ENCODE measurements around the gene TXLNA.

DNA sequence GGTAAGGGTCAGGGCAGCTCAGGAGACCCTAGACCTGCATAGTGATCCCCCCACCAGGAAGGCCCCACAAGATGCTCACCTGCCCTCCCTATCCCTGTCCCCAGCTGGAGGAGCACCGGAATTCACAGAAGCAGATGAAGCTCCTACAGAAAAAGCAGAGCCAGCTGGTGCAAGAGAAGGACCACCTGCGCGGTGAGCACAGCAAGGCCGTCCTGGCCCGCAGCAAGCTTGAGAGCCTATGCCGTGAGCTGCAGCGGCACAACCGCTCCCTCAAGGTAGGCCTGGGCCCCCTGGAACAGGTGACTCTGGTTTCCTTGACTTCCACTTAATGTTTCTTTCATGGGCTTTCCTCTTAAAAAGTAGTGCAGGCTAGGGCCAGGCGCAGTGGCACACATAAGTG lies 8.4 kb downstream of the TXLNA start:
- no peak for TF ChIP-seq CTCF (IDR thresholded peaks at IDR 0.05)
- no peak for TF ChIP-seq POLR2A (IDR thresholded peaks at IDR 0.05)

Measured in ovary (tissue), 3 donors.